SK-N-SH (cell line): ENCODE data around the gene CA5A. TPM values are rescaled to one million over a fixed set of nuclear protein-coding genes. Genes with fewer than 3 reads are reported as not detected.
A peak's percentile ranks its signal among the peaks of the same experiment; 100 is the strongest.

Experiments used
- CTCF ChIA-PET: fragments of 300-600, 350-600 bp; formaldehyde crosslinking; extraction: SDS; loops from one replicate; lab custom pipeline; 2021; lab: Yijun Ruan, JAX
- POLR2A ChIA-PET: fragments of 350-600 bp; sonication (Branson Sonifier 250); formaldehyde crosslinking; extraction: SDS; loops from one replicate; lab custom pipeline; 2020; ENCODE audit warnings: antibody characterized with exemption, inconsistent platforms; lab: Yijun Ruan, JAX
- DNase-seq: peaks from one replicate; pipeline ENCODE4 v3.0.0; 2012
- H2AFZ ChIP-seq: fragments of 200-600 bp; sonication (generic); 2 replicates; pipeline ENCODE4 v1.8.1; 2016; ENCODE audit warnings: antibody characterized with exemption, mild to moderate bottlenecking, low read depth
- H3F3A ChIP-seq: fragments of 200-600 bp; sonication (generic); replicated peaks from 2 replicates; pipeline ENCODE3; 2016; ENCODE audit warnings: antibody characterized with exemption, mild to moderate bottlenecking; ENCODE audit not compliant: insufficient read depth
- H3K27ac ChIP-seq, 2 experiments: fragments of 200-500 bp in 1 of 2; fragments of 200-600 bp in 1 of 2; sonication (Bioruptor generic) in 1 of 2; sonication (generic), shearing (Covaris generic) in 1 of 2; 2 replicates each; pipeline versions ENCODE4 v1.5.1 to v1.6.1; 2014 to 2016; ENCODE audit warnings: low read depth in 2 of 2, inconsistent platforms in 1 of 2, low read length in 1 of 2, mild to moderate bottlenecking in 1 of 2, mixed read lengths in 1 of 2
- H3K27me3 ChIP-seq: fragments of 200-600 bp; sonication (generic), shearing (Covaris generic); 2 replicates; pipeline ENCODE4 v1.6.1; 2016; ENCODE audit warnings: mixed run types; ENCODE audit not compliant: insufficient read depth
- H3K36me3 ChIP-seq, 2 experiments: fragments of 200-500 bp in 1 of 2; fragments of 200-600 bp in 1 of 2; sonication (Bioruptor generic) in 1 of 2; sonication (generic) in 1 of 2; replicated peaks in 1 of 2; 2 replicates each; pipeline versions ENCODE3 to v1.5.1; 2014 to 2016; ENCODE audit warnings: low read length in 1 of 2, mild to moderate bottlenecking in 1 of 2; ENCODE audit not compliant: insufficient read depth in 2 of 2, control insufficient read depth in 1 of 2
- H3K4me1 ChIP-seq, 2 experiments: fragments of 200-500 bp in 1 of 2; fragments of 200-600 bp in 1 of 2; sonication (Bioruptor generic) in 1 of 2; sonication (generic), shearing (Covaris generic) in 1 of 2; 2 replicates each; pipeline versions ENCODE4 v1.5.1 to v1.6.1; 2014 to 2016; ENCODE audit warnings: low read depth in 1 of 2, low read length in 1 of 2, mixed run types in 1 of 2; ENCODE audit not compliant: insufficient read depth in 2 of 2, control insufficient read depth in 1 of 2
- H3K4me2 ChIP-seq: fragments of 200-600 bp; sonication (generic), shearing (Covaris generic); 2 replicates; pipeline ENCODE4 v1.6.1; 2017; ENCODE audit warnings: mixed run types
- H3K4me3 ChIP-seq, 2 experiments: fragments of 200-500 bp in 1 of 2; fragments of 200-600 bp in 1 of 2; sonication (Bioruptor generic) in 1 of 2; sonication (generic), shearing (Covaris generic) in 1 of 2; 2 replicates each; pipeline versions ENCODE4 v1.5.1 to v1.8.1; 2014 to 2016; ENCODE audit warnings: low read depth in 2 of 2, inconsistent platforms in 1 of 2, low read length in 1 of 2, mild to moderate bottlenecking in 1 of 2, mixed read lengths in 1 of 2, moderate library complexity in 1 of 2
- H3K79me2 ChIP-seq: fragments of 200-600 bp; sonication (generic); 2 replicates; pipeline ENCODE4 v1.8.1; 2017; ENCODE audit warnings: mild to moderate bottlenecking; ENCODE audit not compliant: insufficient read depth
- H3K9ac ChIP-seq: fragments of 200-600 bp; sonication (generic); 2 replicates; pipeline ENCODE4 v1.6.1; 2017; ENCODE audit warnings: mixed run types
- H3K9me2 ChIP-seq: fragments of 200-600 bp; sonication (generic); 2 replicates; pipeline ENCODE4 v1.6.1; 2017; ENCODE audit warnings: mixed run types
- H3K9me3 ChIP-seq: fragments of 200-600 bp; sonication (generic); 2 replicates; pipeline ENCODE4 v1.6.1; 2017; ENCODE audit warnings: mixed run types, mild to moderate bottlenecking, moderate library complexity
- H4K20me1 ChIP-seq: fragments of 200-600 bp; sonication (generic); 2 replicates; pipeline ENCODE4 v1.6.1; 2017; ENCODE audit warnings: mild to moderate bottlenecking, mixed run types; ENCODE audit not compliant: insufficient read depth
- CHD2 ChIP-seq: fragments of 150-350 bp; IDR thresholded peaks from 2 replicates; pipeline ENCODE4 v1.6.1; 2018; ENCODE audit warnings: low read length; ENCODE audit not compliant: partially characterized antibody
- ELF1 ChIP-seq: IDR thresholded peaks from 2 replicates; pipeline ENCODE4 v1.4.0; 2012
- EP300 ChIP-seq, 2 experiments: IDR thresholded peaks; 2 replicates each; pipeline versions ENCODE4 v1.4.0 to v1.6.1; 2012; ENCODE audit warnings: borderline replicate concordance in 1 of 2, low read depth in 1 of 2, low read length in 1 of 2
- EZH2phosphoT487 ChIP-seq: fragments of 200-600 bp; sonication (generic); IDR thresholded peaks from 2 replicates; pipeline ENCODE4 v1.6.1; 2017; ENCODE audit warnings: low read depth, mixed run types, mild to moderate bottlenecking, antibody characterized with exemption, moderate library complexity, borderline replicate concordance
- FOXM1 ChIP-seq: IDR thresholded peaks from 2 replicates; pipeline ENCODE4 v1.4.0; 2012; ENCODE audit warnings: low read depth, mild to moderate bottlenecking
- GATA2 ChIP-seq: sonication (generic); formaldehyde crosslinking; IDR thresholded peaks from 2 replicates; pipeline ENCODE4 v1.5.0; 2020; ENCODE audit warnings: mild to moderate bottlenecking, missing genetic modification reagents
- MEF2A ChIP-seq: IDR thresholded peaks from 2 replicates; pipeline ENCODE4 v1.4.0; 2012; ENCODE audit warnings: low read depth, borderline replicate concordance
- MXI1 ChIP-seq: IDR thresholded peaks from 2 replicates; pipeline ENCODE4 v1.6.1; 2012; ENCODE audit warnings: mild to moderate bottlenecking, low read depth, low read length, improper control_type of control experiment
- RAD21 ChIP-seq: IDR thresholded peaks from 2 replicates; pipeline ENCODE4 v1.6.1; 2012; ENCODE audit warnings: mild to moderate bottlenecking, low read length
- RFX5 ChIP-seq: IDR thresholded peaks from 2 replicates; pipeline ENCODE4 v1.6.1; 2012; ENCODE audit warnings: mild to moderate bottlenecking, improper control_type of control experiment, low read length
- SMC3 ChIP-seq: IDR thresholded peaks from 2 replicates; pipeline ENCODE4 v1.6.1; 2012; ENCODE audit warnings: low read depth, low read length, improper control_type of control experiment
- YY1 ChIP-seq: IDR thresholded peaks from 2 replicates; pipeline ENCODE4 v1.4.0; 2012; ENCODE audit warnings: low read depth, mild to moderate bottlenecking
- WGBS: methylation state at CpG from one replicate; pipeline ENCODE4 v1.1.6; 2017; ENCODE audit warnings: low lambda C conversion rate; 5-methylcytosine and 5-hydroxymethylcytosine counted together
- polyA plus RNA-seq, 3 experiments: library from polyadenylated mRNA; depleted of rRNA; stranded (reverse); fragments of >200 nt; gene quantifications; 2 replicates each; pipeline ENCODE4 v1.2.3, GENCODE V29; 2012
- TF ChIP-seq, protein P1 (sequence below): fragments of 150-350 bp; IDR thresholded peaks from 2 replicates; pipeline ENCODE4 v1.6.1; 2016; ENCODE audit warnings: mild to moderate bottlenecking, low read depth, low read length
- TF ChIP-seq, protein P2 (sequence below): IDR thresholded peaks from 2 replicates; pipeline ENCODE4 v1.4.0; 2012; ENCODE audit warnings: low read depth
- TF ChIP-seq, protein P3 (sequence below): IDR thresholded peaks from 2 replicates; pipeline ENCODE4 v1.4.0; 2012; ENCODE audit warnings: low read depth, borderline replicate concordance

The CA5A gene
- polyA plus RNA-seq, 1 of the 3 experiments (the other 2 are of a cell fraction), result not detected

DNA sequence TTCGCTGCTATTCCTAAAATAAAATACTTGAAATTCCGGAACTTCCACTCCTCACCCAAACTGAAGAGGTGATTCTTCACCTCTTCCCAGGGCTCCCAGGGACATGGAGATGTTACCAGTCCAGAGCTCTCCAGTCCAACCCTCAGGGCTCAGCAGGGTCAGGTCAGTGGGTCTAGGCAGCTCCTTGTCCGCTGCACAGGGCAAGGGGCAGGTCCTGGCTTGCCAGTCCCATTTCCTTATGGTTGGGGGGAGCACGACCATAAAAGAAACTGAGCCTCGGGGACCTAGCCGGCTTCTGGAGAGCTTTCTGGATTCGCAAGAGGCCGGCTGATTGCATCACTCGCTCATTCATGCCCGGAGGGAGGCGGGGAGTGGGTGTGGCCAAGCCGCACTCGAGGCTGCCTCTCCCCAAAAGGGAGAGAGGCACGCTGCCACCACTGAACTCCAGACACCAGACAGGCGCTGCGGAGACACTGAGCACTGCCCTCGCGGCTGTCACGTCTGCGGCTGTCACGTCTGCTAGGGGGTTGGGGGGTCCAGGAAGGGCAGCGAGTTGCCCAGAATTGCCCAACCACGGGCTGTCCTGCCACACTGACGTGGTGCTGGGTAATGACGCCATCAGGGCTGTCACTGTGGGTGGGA, 82.8 kb downstream of the CA5A start:
- TF ChIP-seq, protein P1, sequence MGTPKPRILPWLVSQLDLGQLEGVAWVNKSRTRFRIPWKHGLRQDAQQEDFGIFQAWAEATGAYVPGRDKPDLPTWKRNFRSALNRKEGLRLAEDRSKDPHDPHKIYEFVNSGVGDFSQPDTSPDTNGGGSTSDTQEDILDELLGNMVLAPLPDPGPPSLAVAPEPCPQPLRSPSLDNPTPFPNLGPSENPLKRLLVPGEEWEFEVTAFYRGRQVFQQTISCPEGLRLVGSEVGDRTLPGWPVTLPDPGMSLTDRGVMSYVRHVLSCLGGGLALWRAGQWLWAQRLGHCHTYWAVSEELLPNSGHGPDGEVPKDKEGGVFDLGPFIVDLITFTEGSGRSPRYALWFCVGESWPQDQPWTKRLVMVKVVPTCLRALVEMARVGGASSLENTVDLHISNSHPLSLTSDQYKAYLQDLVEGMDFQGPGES, result no peak
- TF ChIP-seq MXI1 (peak; percentile 97), MEF2A (no peak), CHD2 (peak; percentile 36), EP300 (IDR thresholded peaks at IDR 0.05; ENCODE audit: borderline replicate concordance in 1 of 2, low read depth in 1 of 2, low read length in 1 of 2) (peak in 1 of 2 experiments; percentile 59; a peak in 2 of 4 replicates), RFX5 (peak; percentile 8; the same call in 1 of the 2 replicates), SMC3 (0 out of 2 replicates have a peak, but pooled peaks have one; percentile 6), FOXM1 (no peak), YY1 (no peak), ELF1 (no peak), RAD21 (no peak)
- TF ChIP-seq, protein P2, sequence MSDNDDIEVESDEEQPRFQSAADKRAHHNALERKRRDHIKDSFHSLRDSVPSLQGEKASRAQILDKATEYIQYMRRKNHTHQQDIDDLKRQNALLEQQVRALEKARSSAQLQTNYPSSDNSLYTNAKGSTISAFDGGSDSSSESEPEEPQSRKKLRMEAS, result peak; percentile 77
- TF ChIP-seq, all 33 proteins: peak for 6
- Histone ChIP-seq H4K20me1 (peaks cover 11% of the 10 kb centered on the region; the same call in 1 of the 2 replicates), H3K36me3 (peaks cover 3 to 19% of the 10 kb centered on the region in 2 experiments), H3K9me2 (no peaks in the 10 kb centered on the region), H3F3A (peaks cover 3% of the 10 kb centered on the region), H3K9ac (peak overlapping the region; percentile 70), H3K4me3 (peak overlapping the region; percentile 34 to 48), H3K4me1 (peaks cover 20 to 64% of the 10 kb centered on the region in 2 experiments), H3K27me3 (no peaks in the 10 kb centered on the region), H3K79me2 (peaks cover 5% of the 10 kb centered on the region; the same call in 1 of the 2 replicates), H3K9me3 (no peaks in the 10 kb centered on the region), H3K4me2 (peak overlapping the region; percentile 78), H2AFZ (0 out of 2 replicates have a peak overlapping the region, but pooled peaks have one; percentile 17), H3K27ac (peak overlapping the region; percentile 85 to 94)
- peak; percentile 90 for DNase-seq
- WGBS, result 26% methylated on average over 6 of the region's 25 CpGs
- POLR2A ChIA-PET, result interaction anchor here (0.7 to 1.8 kb wide), 5 partner anchors 13 to 47 kb away, joined by 3 to 7 read pairs (median 3); partner anchors contain the start of gene SLC7A5
- CTCF ChIA-PET, result interaction anchor here (0.7 to 10.5 kb wide), 7 partner anchors 15 to 76 kb away, joined by 3 to 207 read pairs (median 6); partner anchors contain the start of gene SLC7A5

DNA sequence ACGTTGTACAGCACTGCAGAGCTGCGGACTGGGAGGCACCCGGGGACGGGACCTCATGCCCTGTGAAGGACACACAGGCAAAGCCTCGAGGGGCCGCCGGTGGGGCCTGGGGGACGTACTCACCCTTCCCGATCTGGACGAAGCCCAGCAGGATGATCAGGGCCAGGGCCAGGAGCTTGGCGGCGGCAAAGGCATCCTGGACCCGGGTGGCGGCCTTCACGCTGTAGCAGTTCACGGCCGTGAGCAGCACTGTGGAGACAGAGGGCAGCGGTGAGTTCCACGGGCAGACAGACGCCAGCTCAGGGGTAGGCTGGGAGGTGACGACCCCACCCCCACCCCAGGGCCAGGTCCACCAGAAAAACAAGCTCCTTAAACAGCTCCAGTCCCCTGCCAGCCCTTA, 84.7 kb downstream of the CA5A start:
- no peak overlapping the region; a peak in 1 of 4 replicates for H3K27ac ChIP-seq
- no peaks in the 10 kb centered on the region for H3K9me2 ChIP-seq
- H3F3A ChIP-seq, result peaks cover 3% of the 10 kb centered on the region
- no peak overlapping the region for H2AFZ ChIP-seq
- DNase-seq, result no peak
- H3K4me2 ChIP-seq, result no peak overlapping the region
- H3K4me3 ChIP-seq, result no peak overlapping the region
- H3K79me2 ChIP-seq, result peaks cover 5% of the 10 kb centered on the region; the same call in 1 of the 2 replicates
- 75% methylated on average over 8 of the region's 21 CpGs for WGBS
- peaks cover 3 to 29% of the 10 kb centered on the region in 2 experiments for H3K36me3 ChIP-seq
- H4K20me1 ChIP-seq, result peaks cover 13% of the 10 kb centered on the region; the same call in 1 of the 2 replicates
- ChIA-PET CTCF (interaction anchor here (0.7 to 10.5 kb wide), 5 partner anchors 8 to 72 kb away, joined by 3 to 207 read pairs (median 78); partner anchors contain the start of gene SLC7A5), POLR2A (no interaction called here)
- H3K9ac ChIP-seq, result no peak overlapping the region
- no peaks in the 10 kb centered on the region for H3K27me3 ChIP-seq
- peaks cover 20 to 55% of the 10 kb centered on the region in 2 experiments for H3K4me1 ChIP-seq
- no peaks in the 10 kb centered on the region for H3K9me3 ChIP-seq
- TF ChIP-seq EP300 (IDR thresholded peaks at IDR 0.05; ENCODE audit: borderline replicate concordance in 1 of 2, low read depth in 1 of 2, low read length in 1 of 2), result no peak
- TF ChIP-seq, protein P3, sequence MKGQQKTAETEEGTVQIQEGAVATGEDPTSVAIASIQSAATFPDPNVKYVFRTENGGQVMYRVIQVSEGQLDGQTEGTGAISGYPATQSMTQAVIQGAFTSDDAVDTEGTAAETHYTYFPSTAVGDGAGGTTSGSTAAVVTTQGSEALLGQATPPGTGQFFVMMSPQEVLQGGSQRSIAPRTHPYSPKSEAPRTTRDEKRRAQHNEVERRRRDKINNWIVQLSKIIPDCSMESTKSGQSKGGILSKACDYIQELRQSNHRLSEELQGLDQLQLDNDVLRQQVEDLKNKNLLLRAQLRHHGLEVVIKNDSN, result no peak
- no peak for TF ChIP-seq FOXM1
- TF ChIP-seq EZH2phosphoT487, result no peak
- TF ChIP-seq GATA2 (CRISPR knock-in tag), result no peak
